Epithelial cell of prostate (primary cell): ENCODE data around the gene COX5B.
"Not testable (repeated sequence)": the region's sequence is repeated elsewhere in the genome, so short reads cannot be mapped to it uniquely, and the experiment has no call there.

ENCODE experiments used
- DNase-seq: peaks from one replicate; pipeline ENCODE4 v3.0.0-alpha.2; 2011; ENCODE audit warnings: low read depth, low spot score
- H3K27ac ChIP-seq: fragments of 450-650 bp; 2 replicates; pipeline ENCODE4 v1.5.1; 2017; ENCODE audit warnings: mild to moderate bottlenecking

Gene COX5B

DNA sequence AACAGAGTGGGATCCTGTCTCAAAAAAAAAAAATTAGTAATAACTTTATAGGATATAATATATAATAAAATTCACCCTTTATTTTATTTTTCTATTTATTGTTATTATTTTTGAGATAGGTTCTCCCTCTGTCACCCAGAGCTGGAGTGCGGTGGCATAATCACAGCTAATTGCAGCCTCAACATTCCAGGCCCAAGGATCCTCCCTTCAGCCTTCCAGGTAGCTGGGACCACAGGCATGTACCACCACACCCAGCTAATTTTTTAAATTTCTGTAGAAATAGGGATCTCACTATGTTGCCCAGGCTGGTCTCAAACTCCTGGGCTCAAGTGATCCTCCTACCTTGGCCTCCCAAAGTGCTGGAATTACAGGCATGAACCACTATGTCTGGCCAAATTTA is 24.6 kb downstream of the COX5B start:
- no peak for DNase-seq
- no peak overlapping the region for H3K27ac ChIP-seq

DNA sequence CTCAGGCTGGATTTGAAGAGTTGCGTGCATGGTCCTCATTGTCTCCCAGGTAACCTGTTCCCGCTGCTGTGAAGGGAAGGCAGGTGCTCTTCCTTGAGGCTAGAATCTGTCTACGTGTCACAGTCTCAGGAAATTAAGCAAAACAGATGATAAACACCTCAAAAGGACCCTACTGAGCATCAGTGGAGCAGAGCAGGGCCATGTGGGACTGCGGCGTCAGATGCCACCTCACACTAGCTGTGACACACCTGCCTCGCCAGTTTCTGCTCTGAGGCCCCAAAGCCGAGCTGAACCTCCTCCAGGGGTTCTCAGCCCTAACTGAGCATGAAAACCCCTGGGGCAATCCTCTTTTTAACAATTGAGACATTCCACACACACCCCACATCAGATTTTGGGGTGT is 25.7 kb downstream of the COX5B start:
- no peak for DNase-seq

DNA sequence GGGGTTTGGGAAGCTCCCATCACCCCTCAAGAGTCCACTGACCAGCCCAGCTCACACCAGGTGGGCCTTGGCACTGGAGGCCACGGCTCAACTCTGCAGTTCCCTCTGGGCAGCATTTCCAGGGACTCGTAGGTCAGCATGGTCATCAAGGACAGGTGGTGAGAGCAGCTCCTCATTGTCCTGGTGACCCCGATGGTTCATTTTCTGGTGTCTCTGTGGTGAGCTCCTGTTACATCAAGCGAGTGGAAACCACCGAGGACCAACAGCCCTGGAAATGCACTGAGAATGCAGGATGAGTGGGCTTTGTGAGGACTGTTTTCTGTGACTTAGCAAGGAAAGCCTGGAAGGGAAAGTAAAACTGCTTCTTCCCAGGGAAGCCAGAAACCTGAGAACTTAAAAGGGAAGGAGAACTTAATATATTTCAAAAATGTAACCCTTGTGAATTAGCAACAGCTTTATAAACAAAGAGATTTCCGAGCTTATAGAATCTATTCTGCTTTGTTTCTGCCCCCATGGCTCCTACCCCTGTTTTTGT is 26.8 kb downstream of the COX5B start:
- H3K27ac ChIP-seq, DNase-seq: not testable (repeated sequence)

More for the DNA sequence above, 25.7 kb downstream of the COX5B start:
- H3K27ac ChIP-seq = no peak overlapping the region

DNA sequence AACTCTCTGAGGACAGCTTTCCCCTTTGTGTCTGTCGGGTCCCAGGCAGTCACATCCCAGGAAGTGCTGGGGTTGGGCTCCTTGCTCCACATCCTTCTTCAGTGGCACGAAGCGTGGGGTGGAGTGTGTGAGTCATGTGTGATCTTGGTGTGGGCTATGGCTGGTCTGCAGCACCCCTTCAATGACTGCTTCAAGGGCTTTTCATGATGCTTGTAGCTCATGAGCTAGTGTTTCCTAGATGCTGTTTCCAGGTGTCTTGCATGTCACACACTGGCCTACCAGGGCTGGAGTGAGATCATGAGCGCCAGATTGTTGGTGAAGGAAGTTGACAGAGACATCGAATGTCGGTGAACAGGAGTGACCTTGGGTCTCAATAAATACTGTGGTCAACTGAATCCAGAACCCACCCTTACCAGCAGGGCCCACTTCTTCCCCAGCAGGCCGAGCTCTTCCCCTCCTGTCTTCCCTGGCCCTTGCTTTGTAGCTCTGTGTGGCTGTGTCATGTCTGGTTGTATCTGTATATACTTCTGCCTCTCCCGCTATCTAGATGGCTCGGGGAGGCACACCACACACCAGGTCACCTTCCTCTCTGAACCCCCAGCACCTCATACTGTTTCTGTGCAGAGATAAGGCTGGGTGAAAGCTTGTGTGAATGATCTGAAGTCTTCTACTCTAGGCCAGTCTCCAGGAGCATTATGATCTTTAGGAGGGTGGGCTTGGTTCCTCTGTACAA is 27.5 kb downstream of the COX5B start:
- no peak overlapping the region for H3K27ac ChIP-seq
- DNase-seq = no peak

DNA sequence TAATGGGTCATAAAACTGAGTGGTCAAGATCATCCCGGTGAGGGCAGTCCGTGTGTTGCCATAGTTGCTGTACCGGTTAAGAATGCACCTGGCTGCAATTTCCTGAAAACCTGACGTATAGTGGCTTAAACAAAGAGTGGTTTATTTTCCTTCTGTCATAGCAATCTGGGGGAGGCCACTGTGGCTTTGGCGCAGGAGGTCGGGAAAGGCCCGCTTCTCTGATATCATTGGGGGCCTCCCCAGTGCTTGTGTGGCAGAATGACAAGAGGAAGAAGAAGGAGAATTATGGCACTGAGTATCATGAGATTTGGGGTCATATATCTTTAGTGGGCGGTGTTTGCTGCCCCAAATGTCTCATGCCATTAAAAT is 28.0 kb downstream of the COX5B start:
- H3K27ac ChIP-seq = no peak overlapping the region
- DNase-seq = no peak

DNA sequence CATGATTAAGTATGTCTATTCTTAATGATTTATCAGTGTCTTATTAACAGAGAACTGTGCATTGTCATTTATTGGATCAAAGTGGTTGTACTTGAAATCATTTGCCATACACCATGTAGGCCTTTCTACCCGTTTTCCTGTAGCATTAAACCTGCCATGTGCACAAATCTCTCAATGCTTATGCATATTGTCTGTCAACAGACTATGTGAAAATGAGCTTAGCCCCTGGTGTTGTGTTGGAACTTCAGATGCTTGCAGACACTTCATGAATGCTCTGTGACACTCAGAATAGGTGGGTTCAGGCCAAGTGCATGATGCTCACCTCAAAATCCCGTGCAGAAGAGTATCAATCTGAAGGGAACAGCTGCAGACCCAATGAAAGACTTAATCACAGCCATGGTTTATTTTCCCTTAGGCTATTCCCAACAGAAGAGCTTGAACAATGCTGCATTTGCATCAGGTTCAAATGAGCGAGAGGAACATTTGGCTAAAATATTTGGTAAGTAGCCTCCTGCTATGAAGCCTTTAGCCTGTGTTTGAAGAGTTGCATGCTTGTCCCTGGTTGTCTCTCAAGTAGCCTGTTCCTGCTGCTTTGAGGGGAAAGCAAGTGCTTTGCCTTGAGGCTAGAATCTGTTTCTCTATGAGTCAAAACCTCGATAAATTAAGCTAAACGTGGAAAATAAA is 29.7 kb downstream of the COX5B start:
- no peak overlapping the region for H3K27ac ChIP-seq
- DNase-seq = no peak

DNA sequence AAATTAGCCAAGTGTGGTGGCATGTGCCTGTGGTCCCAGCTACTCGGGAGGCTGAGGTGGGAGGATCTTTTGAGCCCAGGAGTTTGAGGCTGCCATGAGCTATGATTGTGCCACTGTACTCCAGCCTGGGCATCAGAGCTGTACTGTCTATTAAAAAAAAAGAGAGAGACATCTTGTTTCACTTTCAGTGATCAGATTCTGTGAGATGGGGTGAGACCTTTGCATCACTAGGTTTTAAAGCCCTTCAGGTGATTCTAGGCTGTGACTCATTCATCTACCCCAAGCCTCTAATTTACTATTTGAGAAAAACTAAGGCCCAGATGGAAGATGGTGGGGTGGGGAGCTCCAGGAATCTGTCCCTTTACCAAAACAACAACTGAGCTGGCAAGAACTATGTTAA is 30.8 kb downstream of the COX5B start:
- DNase-seq = no peak
- H3K27ac ChIP-seq = no peak overlapping the region

DNA sequence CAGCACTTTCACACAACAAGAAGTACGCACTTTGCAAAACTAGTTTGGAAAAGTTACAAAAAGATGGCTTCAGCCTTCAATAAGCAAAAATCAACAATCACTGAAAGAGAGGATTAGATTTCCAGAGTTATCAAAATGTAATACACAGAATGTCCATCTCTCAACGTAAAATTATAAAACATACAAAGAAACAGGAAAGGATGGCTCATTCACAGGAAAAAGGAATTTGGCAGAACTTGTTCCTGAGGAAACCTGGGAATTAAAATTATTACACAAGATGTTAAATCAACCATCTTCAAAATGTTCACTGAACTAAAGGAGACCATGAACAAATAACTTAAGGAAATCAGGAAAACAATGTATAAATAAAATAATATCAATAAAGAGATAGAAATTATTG is 31.6 kb downstream of the COX5B start:
- H3K27ac ChIP-seq = no peak overlapping the region
- no peak for DNase-seq

DNA sequence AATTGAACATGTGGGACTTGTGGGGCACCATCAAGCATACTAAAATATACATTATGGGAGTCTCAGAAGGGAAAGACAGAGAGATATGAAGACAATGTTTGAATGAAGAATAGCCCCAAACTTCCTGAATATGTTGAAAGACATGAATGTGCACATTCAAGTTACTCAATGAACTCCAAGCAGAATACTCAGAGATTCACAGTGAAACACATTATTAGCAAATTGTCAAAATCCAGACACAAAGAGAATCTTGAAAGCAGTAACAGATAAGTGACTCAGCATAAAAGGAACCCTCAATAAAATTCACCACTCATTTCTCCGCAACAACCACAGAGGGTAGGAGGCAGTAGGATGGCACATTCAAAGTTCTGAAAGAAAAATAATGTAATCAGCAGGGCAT is 32.4 kb downstream of the COX5B start:
- no peak for DNase-seq
- no peak overlapping the region for H3K27ac ChIP-seq

DNA sequence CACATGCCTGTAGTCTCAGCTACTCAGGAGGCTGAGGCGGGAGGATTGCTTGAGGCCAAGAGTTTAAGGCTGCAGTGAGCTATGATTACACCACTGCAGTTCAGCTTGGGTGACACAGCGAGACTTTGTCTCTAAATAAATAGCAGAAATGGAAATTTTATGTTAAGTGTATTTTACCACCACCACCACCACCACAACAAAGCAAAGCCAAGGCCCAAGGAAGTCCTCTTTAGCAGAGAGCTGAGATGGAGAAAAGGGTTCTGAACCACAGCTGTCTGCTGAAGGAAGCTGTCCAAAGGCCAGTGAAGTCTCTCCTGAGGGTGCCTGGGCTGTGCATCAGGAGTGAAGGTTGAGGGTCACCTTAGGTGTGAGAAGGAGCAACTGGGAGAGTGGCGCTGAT is 41.4 kb downstream of the COX5B start:
- H3K27ac ChIP-seq, DNase-seq: not testable (repeated sequence)

DNA sequence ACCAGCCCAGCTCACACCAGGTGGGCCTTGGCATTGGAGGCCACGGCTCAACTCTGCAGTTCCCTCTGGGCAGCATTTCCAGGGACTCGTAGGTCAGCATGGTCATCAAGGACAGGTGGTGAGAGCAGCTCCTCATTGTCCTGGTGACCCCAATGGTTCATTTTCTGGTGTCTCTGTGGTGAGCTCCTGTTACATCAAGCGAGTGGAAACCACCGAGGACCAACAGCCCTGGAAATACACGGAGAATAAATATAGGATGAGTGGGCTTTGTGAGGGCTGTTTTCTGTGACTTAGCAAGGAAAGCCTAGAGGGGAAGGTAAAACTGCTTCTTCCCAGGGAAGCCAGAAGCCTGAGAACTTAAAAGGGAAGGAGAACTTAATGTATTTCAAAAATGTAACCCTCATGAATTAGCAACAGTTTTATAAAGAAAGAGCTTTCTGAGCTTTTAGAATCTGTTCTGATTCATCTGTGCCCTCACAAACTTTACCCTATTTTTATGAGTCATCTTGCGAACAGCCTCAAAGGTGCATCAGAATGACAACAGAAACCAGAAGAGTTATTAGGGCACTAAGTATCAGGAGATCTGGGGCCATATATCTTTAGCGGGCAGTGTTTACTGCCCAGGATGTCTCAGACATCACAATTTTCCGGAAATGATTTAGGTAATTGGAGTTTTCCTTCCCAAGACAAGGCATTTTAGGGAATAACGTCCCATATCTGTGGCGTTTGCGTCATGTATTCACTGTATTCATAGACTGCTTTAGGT is 42.4 kb downstream of the COX5B start:
- H3K27ac ChIP-seq = no peak overlapping the region
- DNase-seq = no peak

DNA sequence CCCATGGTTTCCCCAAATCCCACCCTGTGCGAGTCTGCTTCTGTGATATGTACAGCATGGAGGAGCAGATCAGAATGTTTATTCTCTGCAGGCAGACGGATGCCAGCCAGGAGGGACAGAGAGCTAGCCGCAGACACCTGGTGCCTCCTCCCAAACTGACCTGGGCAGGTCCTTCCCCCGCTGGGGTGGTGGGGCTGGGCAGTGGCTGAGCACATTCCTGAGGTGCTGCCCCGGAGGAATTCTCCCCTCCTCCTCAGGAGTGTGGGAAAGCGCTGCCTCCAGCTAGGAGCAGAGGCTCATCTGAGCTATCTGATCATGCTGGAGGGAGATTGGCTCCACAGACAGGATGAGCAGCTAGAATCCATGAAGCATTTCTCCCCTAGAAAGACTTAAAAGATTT is 45.3 kb downstream of the COX5B start:
- no peak overlapping the region for H3K27ac ChIP-seq
- DNase-seq = no peak

DNA sequence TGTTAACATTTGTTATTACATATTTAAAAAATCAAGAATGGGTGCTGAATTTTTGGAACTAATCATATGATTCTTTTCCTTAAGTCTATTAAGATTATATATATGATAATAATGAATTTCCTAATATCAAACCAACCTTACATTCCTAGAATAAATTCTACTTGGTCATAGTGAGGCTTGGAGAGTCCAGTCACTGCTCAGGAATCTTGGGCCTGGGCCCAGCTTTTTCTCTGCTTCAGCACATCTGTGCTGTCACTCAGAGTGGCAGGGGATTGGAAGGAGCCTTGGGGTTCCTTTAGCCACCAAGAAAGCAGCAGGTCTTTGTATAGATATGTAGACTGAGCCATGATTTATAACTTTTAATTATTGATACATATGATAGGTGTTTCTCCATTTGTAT is 47.6 kb downstream of the COX5B start:
- no peak overlapping the region for H3K27ac ChIP-seq

DNA sequence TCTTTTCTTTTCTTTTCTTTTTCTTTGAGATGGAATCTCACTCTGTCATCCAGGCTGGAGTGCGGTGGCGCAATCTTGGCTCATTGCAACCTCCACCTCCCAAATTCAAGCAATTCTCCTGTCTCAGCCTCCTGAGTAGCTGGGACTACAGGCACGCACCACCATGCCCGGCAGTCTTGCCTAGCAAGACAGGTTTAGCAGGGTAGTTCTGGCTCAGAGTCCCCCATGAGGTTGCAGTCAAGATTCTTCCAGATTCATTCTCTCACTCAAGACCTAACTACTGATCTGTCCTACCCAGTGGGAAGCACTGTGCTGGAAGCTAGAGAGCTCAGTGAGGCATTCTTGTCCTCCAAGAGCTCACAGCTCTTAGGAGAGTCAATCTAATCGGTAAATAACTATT is 49.9 kb downstream of the COX5B start:
- DNase-seq = no peak
- H3K27ac ChIP-seq = no peak overlapping the region

More for the DNA sequence above, 47.6 kb downstream of the COX5B start:
- DNase-seq = no peak

DNA sequence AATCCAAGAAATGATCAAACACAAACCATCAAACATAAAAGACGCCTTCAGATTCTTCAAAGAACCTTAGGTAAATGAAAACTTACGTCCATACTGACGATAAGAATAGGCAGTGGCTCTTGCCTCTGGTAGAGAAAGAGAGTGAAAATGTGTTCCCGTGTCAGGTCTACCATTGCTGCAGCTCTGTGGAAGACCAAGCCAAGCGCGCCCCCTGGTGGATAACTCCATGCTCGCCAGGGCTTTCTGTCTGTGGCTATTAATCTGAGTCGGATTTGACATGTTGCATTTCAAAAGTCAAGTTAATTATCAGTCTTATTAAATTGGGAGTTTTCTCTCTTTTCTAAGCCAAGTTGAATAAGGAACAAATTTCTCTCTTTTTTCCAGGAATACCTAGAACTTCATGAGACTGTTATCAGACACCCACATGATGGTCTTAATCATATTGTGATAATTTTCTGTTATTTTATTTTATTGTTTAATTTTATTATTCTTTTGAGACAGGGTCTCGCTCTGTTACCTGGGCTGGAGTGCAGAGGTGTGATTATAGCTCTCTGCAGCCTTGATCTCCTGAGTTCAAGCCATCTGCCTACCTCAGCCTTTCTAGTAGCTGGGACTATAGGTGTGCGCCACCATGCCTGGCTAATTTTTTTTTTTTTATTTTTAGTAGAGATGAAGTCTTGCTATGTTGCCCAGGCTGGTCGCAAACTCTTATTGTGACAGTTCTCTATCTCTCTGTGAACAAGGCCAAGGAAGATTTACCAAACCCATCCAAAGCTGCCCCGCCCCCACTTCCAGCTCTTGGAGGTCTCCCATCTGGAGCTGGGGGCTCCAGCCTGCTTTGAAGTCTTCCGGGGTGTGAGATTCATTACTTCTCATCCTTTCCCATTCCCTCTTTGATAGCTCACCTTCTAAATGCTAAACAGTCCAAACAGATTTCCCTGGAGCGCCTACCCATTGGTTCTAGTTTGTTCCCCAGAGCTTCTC is 51.7 kb downstream of the COX5B start:
- DNase-seq = no peak
- H3K27ac ChIP-seq = no peak overlapping the region
